ENCODE data around the gene TMEM134.

DNA sequence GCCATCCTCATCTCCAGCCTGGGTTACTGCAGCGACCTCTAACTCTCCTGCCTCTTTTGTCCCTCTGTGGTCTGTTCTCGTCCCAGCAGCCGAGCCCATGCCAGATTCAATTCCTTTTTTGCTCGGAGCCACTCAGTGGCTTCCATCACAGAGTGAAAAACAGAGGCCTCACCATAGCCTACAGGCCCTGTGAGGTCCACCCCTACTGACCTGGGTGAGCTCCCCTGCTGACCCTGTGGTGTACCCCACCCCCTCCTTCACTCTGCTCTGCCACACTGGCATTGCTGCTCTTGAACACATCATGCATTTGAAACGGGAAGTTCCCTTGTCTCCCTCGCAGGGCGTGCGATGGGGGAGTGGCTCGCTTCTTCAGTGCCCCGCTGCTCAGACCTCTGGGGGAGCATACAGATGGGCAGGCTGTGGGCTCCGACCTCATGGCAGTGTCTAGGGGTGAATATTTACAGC lies 15.8 kb upstream of the TMEM134 start:
- TF ChIP-seq, protein P1, sequence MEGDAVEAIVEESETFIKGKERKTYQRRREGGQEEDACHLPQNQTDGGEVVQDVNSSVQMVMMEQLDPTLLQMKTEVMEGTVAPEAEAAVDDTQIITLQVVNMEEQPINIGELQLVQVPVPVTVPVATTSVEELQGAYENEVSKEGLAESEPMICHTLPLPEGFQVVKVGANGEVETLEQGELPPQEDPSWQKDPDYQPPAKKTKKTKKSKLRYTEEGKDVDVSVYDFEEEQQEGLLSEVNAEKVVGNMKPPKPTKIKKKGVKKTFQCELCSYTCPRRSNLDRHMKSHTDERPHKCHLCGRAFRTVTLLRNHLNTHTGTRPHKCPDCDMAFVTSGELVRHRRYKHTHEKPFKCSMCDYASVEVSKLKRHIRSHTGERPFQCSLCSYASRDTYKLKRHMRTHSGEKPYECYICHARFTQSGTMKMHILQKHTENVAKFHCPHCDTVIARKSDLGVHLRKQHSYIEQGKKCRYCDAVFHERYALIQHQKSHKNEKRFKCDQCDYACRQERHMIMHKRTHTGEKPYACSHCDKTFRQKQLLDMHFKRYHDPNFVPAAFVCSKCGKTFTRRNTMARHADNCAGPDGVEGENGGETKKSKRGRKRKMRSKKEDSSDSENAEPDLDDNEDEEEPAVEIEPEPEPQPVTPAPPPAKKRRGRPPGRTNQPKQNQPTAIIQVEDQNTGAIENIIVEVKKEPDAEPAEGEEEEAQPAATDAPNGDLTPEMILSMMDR (conservative IDR thresholded peaks at IDR 0.05; ENCODE audit: low read depth, low read length), result no peak
- no peak for TF ChIP-seq EZH2 (IDR thresholded peaks at IDR 0.05; ENCODE audit: borderline replicate concordance, low read depth, low read length, poor library complexity, severe bottlenecking)

All from A673 (cell line).